Measurements from ENCODE around the gene TBX4. TPM values are rescaled to one million over a fixed set of nuclear protein-coding genes. Genes with fewer than 3 reads are reported as not detected.

TBX4 gene
- total RNA-seq, 1 experiment from 2014 or later = not detected

GRCh38 chr17:61481421-61481820, 29.2 kb downstream of the TBX4 start:
- Mint-ChIP-seq H3K4me3 (ENCODE audit: low read depth, unreplicated experiment) (no peak overlapping the region), H3K36me3 (ENCODE audit: insufficient read depth, unreplicated experiment) (no peaks in the 10 kb centered on the region), H3K9me3 (ENCODE audit: low read depth, unreplicated experiment) (no peaks in the 10 kb centered on the region), H3K4me1 (ENCODE audit: low read depth, unreplicated experiment) (no peaks in the 10 kb centered on the region), H3K27ac (ENCODE audit: unreplicated experiment) (no peak overlapping the region), H3K27me3 (ENCODE audit: unreplicated experiment) (peaks cover 25% of the 10 kb centered on the region)
- intact Hi-C loops (cut with micrococcal nuclease; ENCODE audit: unreplicated experiment) = no loop called here
- DNase-seq = no peak
- BruUV-seq (replicated peaks) = no TSS peak
- TF ChIP-seq, protein P1, sequence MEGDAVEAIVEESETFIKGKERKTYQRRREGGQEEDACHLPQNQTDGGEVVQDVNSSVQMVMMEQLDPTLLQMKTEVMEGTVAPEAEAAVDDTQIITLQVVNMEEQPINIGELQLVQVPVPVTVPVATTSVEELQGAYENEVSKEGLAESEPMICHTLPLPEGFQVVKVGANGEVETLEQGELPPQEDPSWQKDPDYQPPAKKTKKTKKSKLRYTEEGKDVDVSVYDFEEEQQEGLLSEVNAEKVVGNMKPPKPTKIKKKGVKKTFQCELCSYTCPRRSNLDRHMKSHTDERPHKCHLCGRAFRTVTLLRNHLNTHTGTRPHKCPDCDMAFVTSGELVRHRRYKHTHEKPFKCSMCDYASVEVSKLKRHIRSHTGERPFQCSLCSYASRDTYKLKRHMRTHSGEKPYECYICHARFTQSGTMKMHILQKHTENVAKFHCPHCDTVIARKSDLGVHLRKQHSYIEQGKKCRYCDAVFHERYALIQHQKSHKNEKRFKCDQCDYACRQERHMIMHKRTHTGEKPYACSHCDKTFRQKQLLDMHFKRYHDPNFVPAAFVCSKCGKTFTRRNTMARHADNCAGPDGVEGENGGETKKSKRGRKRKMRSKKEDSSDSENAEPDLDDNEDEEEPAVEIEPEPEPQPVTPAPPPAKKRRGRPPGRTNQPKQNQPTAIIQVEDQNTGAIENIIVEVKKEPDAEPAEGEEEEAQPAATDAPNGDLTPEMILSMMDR (IDR thresholded peaks at IDR 0.05; ENCODE audit: unreplicated experiment) = no peak
- CTCF ChIA-PET = no interaction called here

DNA sequence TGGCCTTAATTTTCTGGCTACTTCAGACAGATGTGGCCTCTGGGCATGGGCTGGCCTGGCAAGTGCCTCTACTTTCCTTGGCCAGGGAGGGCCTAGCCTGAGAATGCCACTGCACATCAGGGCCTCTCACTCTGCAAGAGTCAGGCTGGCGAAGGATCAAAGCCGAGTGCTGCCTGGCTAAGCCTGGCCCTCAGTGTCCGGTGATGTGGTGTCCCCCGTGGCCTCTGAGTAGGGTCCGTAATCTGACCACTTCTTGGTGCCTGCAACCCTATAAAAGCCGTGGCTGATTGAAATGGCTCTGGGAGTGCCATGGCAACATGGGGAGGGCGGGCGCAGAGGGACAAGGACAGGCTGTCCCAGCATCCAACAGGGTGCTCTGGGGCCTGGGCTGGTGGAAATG, 30.2 kb downstream of the TBX4 start:
- Mint-ChIP-seq H3K27me3 (ENCODE audit: unreplicated experiment) (peaks cover 23% of the 10 kb centered on the region), H3K36me3 (ENCODE audit: insufficient read depth, unreplicated experiment) (no peaks in the 10 kb centered on the region), H3K9me3 (ENCODE audit: low read depth, unreplicated experiment) (no peaks in the 10 kb centered on the region), H3K4me3 (ENCODE audit: low read depth, unreplicated experiment) (no peak overlapping the region), H3K4me1 (ENCODE audit: low read depth, unreplicated experiment) (no peaks in the 10 kb centered on the region), H3K27ac (ENCODE audit: unreplicated experiment) (no peak overlapping the region)
- BruUV-seq (replicated peaks) = no TSS peak
- intact Hi-C loops (cut with micrococcal nuclease; ENCODE audit: unreplicated experiment) = no loop called here
- TF ChIP-seq, protein P1 (IDR thresholded peaks at IDR 0.05; ENCODE audit: unreplicated experiment) = no peak
- DNase-seq = no peak
- CTCF ChIA-PET = no interaction called here

- Mint-ChIP-seq H3K27ac (ENCODE audit: unreplicated experiment) (no peak overlapping the region), H3K4me3 (ENCODE audit: low read depth, unreplicated experiment) (no peak overlapping the region), H3K27me3 (ENCODE audit: unreplicated experiment) (peaks cover 23% of the 10 kb centered on the region), H3K36me3 (ENCODE audit: insufficient read depth, unreplicated experiment) (no peaks in the 10 kb centered on the region), H3K4me1 (ENCODE audit: low read depth, unreplicated experiment) (no peaks in the 10 kb centered on the region), H3K9me3 (ENCODE audit: low read depth, unreplicated experiment) (no peaks in the 10 kb centered on the region)
- TF ChIP-seq, protein P1 (IDR thresholded peaks at IDR 0.05; ENCODE audit: unreplicated experiment) = no peak
- intact Hi-C loops (cut with micrococcal nuclease; ENCODE audit: unreplicated experiment) = no loop called here
- CTCF ChIA-PET = no interaction called here
- BruUV-seq (replicated peaks) = no TSS peak
- DNase-seq = no peak
These were observed 31.5 kb downstream of the TBX4 start for GRCh38 chr17:61483778-61484116.

DNA sequence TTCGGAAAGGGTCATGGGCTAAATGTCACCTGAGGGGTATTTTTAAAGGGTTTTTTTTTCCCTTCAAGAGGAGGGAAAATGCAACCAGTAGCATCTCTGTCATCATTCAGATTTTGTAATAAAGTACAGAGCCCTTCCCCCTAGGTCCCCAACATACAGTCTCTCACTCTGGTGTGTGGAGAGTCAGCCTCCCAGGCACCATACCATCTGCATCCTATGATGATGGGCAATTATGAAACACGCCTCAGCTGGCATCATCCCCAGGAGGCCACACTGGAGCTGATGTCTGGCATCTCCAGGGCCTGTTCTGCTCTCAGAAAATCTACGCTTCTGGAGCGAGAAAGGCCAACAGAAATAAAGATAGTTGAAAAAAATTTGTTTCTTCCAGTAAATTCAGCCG, 32.0 kb downstream of the TBX4 start:
- TF ChIP-seq, protein P1 (IDR thresholded peaks at IDR 0.05; ENCODE audit: unreplicated experiment) = no peak
- H3K4me1 Mint-ChIP-seq (ENCODE audit: low read depth, unreplicated experiment) = no peaks in the 10 kb centered on the region
- no TSS peak for BruUV-seq (replicated peaks)
- H3K27me3 Mint-ChIP-seq (ENCODE audit: unreplicated experiment) = peaks cover 18% of the 10 kb centered on the region
- H3K36me3 Mint-ChIP-seq (ENCODE audit: insufficient read depth, unreplicated experiment) = no peaks in the 10 kb centered on the region
- intact Hi-C loops (cut with micrococcal nuclease; ENCODE audit: unreplicated experiment) = no loop called here
- no peaks in the 10 kb centered on the region for H3K9me3 Mint-ChIP-seq (ENCODE audit: low read depth, unreplicated experiment)
- no peak for DNase-seq
- H3K27ac Mint-ChIP-seq (ENCODE audit: unreplicated experiment) = no peak overlapping the region
- CTCF ChIA-PET = no interaction called here
- H3K4me3 Mint-ChIP-seq (ENCODE audit: low read depth, unreplicated experiment) = no peak overlapping the region
